Measurements from ENCODE around the gene DLX1.
"Not testable (repeated sequence)": the region's sequence is repeated elsewhere in the genome, so short reads cannot be mapped to it uniquely, and the experiment has no call there.

The DLX1 gene

GRCh38 chr2:172085460-172086159, at the start of gene DLX1:
Gene DLX1 (plus strand): TSS chr2:172085507. CDS start chr2:172085678, 171 bp downstream.
- no peak for DNase-seq (ENCODE audit: low read depth in 2 of 2)

GRCh38 chr2:172038121-172038520, 47.2 kb upstream of the DLX1 start:
- DNase-seq (ENCODE audit: low read depth in 2 of 2), result no peak

- DNase-seq (ENCODE audit: low read depth in 2 of 2), result no peak
These were observed 46.7 kb upstream of the DLX1 start for GRCh38 chr2:172038604-172039003.

- DNase-seq (ENCODE audit: low read depth in 2 of 2), result no peak
These were observed 46.1 kb upstream of the DLX1 start for GRCh38 chr2:172039011-172039704.

- DNase-seq (ENCODE audit: low read depth in 2 of 2), result no peak
These were observed 45.0 kb upstream of the DLX1 start for GRCh38 chr2:172040311-172040710.

GRCh38 chr2:172046080-172046678, 39.1 kb upstream of the DLX1 start:
- no peak for DNase-seq (ENCODE audit: low read depth in 2 of 2)

GRCh38 chr2:172046866-172047565, 38.3 kb upstream of the DLX1 start:
- no peak for DNase-seq (ENCODE audit: low read depth in 2 of 2)

- DNase-seq (ENCODE audit: low read depth in 2 of 2), result no peak
These were observed 37.5 kb upstream of the DLX1 start for GRCh38 chr2:172047566-172048507.

GRCh38 chr2:172048508-172049503, 36.5 kb upstream of the DLX1 start:
- no peak for DNase-seq (ENCODE audit: low read depth in 2 of 2)

- no peak for DNase-seq (ENCODE audit: low read depth in 2 of 2)
These were observed 35.7 kb upstream of the DLX1 start for GRCh38 chr2:172049567-172050120.

- DNase-seq (ENCODE audit: low read depth in 2 of 2), result no peak
These were observed 34.7 kb upstream of the DLX1 start for GRCh38 chr2:172050479-172051125.

GRCh38 chr2:172052000-172052983, 33.0 kb upstream of the DLX1 start:
- no peak for DNase-seq (ENCODE audit: low read depth in 2 of 2)

GRCh38 chr2:172053486-172053885, 31.8 kb upstream of the DLX1 start:
- DNase-seq (ENCODE audit: low read depth in 2 of 2), result no peak

- DNase-seq (ENCODE audit: low read depth in 2 of 2), result no peak
These were observed 29.0 kb upstream of the DLX1 start for GRCh38 chr2:172056293-172056692.

- no peak for DNase-seq (ENCODE audit: low read depth in 2 of 2)
These were observed 26.6 kb upstream of the DLX1 start for GRCh38 chr2:172058660-172059059.

GRCh38 chr2:172060118-172060517, 25.2 kb upstream of the DLX1 start:
- DNase-seq (ENCODE audit: low read depth in 2 of 2), result not testable (repeated sequence)

GRCh38 chr2:172062402-172063004, 22.8 kb upstream of the DLX1 start:
- no peak for DNase-seq (ENCODE audit: low read depth in 2 of 2)

Data from stimulated activated CD4-positive, alpha-beta T cell treated with anti-CD3 and anti-CD28 coated beads, Interleukin-12 subunit alpha, Interleukin-12 subunit beta, amount 100 ng/mL, for 24 hours (primary cell).